Measurements from ENCODE around the gene PLEKHM1. TPM values are rescaled to one million over a fixed set of nuclear protein-coding genes. Genes with fewer than 3 reads are reported as not detected.
"Not testable (repeated sequence)": the region's sequence is repeated elsewhere in the genome, so short reads cannot be mapped to it uniquely, and the experiment has no call there.

The PLEKHM1 gene
- total and polyA plus RNA-seq, 2 of the 13 experiments (the other 11 are each of a cell fraction or from before 2014, with no cell fraction given) = 7.6 to 13.5 TPM

DNA sequence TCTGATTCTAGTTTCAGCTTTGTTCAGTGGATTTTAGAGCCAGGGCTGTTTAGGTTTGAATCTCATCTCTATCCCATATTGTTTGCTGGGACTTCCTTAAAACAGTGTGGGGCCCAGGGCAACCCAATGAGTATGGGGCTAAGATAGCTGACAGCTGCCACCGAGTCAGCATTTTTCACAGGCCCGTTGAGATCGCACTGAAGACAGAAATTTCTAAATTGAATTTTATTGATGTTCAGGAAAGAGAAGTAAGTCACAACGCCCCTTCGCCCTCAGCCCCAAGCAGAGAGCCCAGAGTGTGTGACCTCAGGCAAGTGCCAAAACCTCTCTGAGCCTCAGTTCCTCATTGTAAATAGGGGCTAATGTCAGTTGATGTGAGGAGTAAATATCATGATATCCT is 4.0 kb upstream of the PLEKHM1 start:
- peak; percentile 77 to 80 for TF ChIP-seq MAFK (conservative IDR thresholded peaks at IDR 0.05 in 1 of 2, IDR thresholded peaks at IDR 0.05 in 1 of 2; ENCODE audit: low read length in 2 of 2)
- TF ChIP-seq MAFF (IDR thresholded peaks at IDR 0.05; ENCODE audit: low read depth, low read length) = peak; percentile 71
- H3K4me2 ChIP-seq (ENCODE audit: low read depth, low read length); DNase-seq (ENCODE audit: low spot score); intact Hi-C loops (cut with micrococcal nuclease; ENCODE audit: unreplicated experiment); BruUV-seq (replicated peaks); POLR2A ChIA-PET; H3K27ac ChIP-seq (ENCODE audit: extremely low read length, insufficient read depth, low read length); H3K36me3 ChIP-seq (replicated peaks in 1 of 2; ENCODE audit: control insufficient read depth in 1 of 2, insufficient read depth in 2 of 2, low read length in 2 of 2); H3K9me3 ChIP-seq (ENCODE audit: low read length); H3K4me3 ChIP-seq (replicated peaks in 1 of 3; ENCODE audit: insufficient read depth in 1 of 3, low read depth in 2 of 3, low read length in 3 of 3); H2AFZ ChIP-seq (ENCODE audit: low read length); H3K27me3 ChIP-seq (ENCODE audit: control insufficient read depth in 1 of 2, insufficient read depth in 2 of 2, low read length in 2 of 2); ATAC-seq; in situ Hi-C loops (cut with HindIII; ENCODE audit: extremely low pct_ligation_motif_present, low pct_unique_long_range_greater_than_20kb); FAIRE-seq; H3K9ac ChIP-seq (ENCODE audit: insufficient read depth, low read depth, low read length); CTCF ChIA-PET (ENCODE audit: low intra/inter-chr PET ratio, low total read pairs); H3K79me2 ChIP-seq (ENCODE audit: insufficient read depth, low read length); H4K20me1 ChIP-seq (ENCODE audit: insufficient read depth, low read length): not testable (repeated sequence)
- peaks cover 25% of the 10 kb centered on the region for H3K4me1 ChIP-seq (ENCODE audit: insufficient read depth, low read length)
- 75% methylated on average over 5 of the region's 5 CpGs for WGBS (ENCODE audit: low lambda C conversion rate)

DNA sequence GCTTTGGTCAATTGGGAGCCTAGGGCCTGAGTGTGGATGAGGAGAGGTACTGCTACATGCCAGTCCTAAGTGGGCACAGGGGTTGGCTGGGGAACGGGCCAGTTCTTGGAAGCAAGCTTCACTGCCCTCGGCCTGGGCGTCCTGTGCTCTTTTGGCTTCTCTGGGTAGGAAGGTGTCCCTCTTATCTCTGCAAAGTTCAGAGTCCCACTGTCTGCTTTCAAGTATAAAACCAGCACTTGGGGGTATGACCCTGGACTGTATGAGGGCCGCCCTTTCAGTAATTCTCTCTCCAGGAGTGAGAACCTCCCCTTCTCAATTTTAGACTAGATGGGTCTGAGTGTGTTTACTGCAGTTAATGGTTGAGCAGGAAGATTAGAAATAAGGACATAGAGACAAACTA is 1.6 kb upstream of the PLEKHM1 start:
- peak; percentile 36 for DNase-seq (ENCODE audit: low spot score)
- Histone ChIP-seq H3K4me1 (ENCODE audit: insufficient read depth, low read length) (peaks cover 24% of the 10 kb centered on the region), H3K4me2 (ENCODE audit: low read depth, low read length) (peak overlapping the region; percentile 96), H3K4me3 (replicated peaks in 1 of 3; ENCODE audit: insufficient read depth in 1 of 3, low read depth in 2 of 3, low read length in 3 of 3) (peak overlapping the region in 1 of 3 experiments; percentile 40; a peak in 2 of 6 replicates)
- H3K79me2 ChIP-seq (ENCODE audit: insufficient read depth, low read length); CTCF ChIA-PET (ENCODE audit: low intra/inter-chr PET ratio, low total read pairs); H3K27ac ChIP-seq (ENCODE audit: extremely low read length, insufficient read depth, low read length); H3K36me3 ChIP-seq (replicated peaks in 1 of 2; ENCODE audit: control insufficient read depth in 1 of 2, insufficient read depth in 2 of 2, low read length in 2 of 2); H2AFZ ChIP-seq (ENCODE audit: low read length); POLR2A ChIA-PET; H4K20me1 ChIP-seq (ENCODE audit: insufficient read depth, low read length); H3K9ac ChIP-seq (ENCODE audit: insufficient read depth, low read depth, low read length); intact Hi-C loops (cut with micrococcal nuclease; ENCODE audit: unreplicated experiment); BruUV-seq (replicated peaks); H3K27me3 ChIP-seq (ENCODE audit: control insufficient read depth in 1 of 2, insufficient read depth in 2 of 2, low read length in 2 of 2); in situ Hi-C loops (cut with HindIII; ENCODE audit: extremely low pct_ligation_motif_present, low pct_unique_long_range_greater_than_20kb); H3K9me3 ChIP-seq (ENCODE audit: low read length): not testable (repeated sequence)
- TF ChIP-seq ZNF7 (CRISPR knock-in tag; IDR thresholded peaks at IDR 0.05) (peak; percentile 85), HNF4A (CRISPR knock-in tag; IDR thresholded peaks at IDR 0.05) (peak; percentile 58; the same call in 1 of the 2 replicates), RARA (CRISPR knock-in tag; IDR thresholded peaks at IDR 0.05) (peak; percentile 66), BCL6 (CRISPR knock-in tag; IDR thresholded peaks at IDR 0.05) (peak; percentile 90)
- TF ChIP-seq, protein P1, sequence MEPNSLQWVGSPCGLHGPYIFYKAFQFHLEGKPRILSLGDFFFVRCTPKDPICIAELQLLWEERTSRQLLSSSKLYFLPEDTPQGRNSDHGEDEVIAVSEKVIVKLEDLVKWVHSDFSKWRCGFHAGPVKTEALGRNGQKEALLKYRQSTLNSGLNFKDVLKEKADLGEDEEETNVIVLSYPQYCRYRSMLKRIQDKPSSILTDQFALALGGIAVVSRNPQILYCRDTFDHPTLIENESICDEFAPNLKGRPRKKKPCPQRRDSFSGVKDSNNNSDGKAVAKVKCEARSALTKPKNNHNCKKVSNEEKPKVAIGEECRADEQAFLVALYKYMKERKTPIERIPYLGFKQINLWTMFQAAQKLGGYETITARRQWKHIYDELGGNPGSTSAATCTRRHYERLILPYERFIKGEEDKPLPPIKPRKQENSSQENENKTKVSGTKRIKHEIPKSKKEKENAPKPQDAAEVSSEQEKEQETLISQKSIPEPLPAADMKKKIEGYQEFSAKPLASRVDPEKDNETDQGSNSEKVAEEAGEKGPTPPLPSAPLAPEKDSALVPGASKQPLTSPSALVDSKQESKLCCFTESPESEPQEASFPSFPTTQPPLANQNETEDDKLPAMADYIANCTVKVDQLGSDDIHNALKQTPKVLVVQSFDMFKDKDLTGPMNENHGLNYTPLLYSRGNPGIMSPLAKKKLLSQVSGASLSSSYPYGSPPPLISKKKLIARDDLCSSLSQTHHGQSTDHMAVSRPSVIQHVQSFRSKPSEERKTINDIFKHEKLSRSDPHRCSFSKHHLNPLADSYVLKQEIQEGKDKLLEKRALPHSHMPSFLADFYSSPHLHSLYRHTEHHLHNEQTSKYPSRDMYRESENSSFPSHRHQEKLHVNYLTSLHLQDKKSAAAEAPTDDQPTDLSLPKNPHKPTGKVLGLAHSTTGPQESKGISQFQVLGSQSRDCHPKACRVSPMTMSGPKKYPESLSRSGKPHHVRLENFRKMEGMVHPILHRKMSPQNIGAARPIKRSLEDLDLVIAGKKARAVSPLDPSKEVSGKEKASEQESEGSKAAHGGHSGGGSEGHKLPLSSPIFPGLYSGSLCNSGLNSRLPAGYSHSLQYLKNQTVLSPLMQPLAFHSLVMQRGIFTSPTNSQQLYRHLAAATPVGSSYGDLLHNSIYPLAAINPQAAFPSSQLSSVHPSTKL (CRISPR knock-in tag; IDR thresholded peaks at IDR 0.05) = 0 out of 2 replicates have a peak, but pooled peaks have one; percentile 15
- FAIRE-seq = peak; percentile 83
- WGBS (ENCODE audit: low lambda C conversion rate) = 2% methylated on average over 4 of the region's 4 CpGs
- peak; percentile 42 for ATAC-seq
